ENCODE results near the gene S1PR3. TPM values are rescaled to one million over a fixed set of nuclear protein-coding genes. Genes with fewer than 3 reads are reported as not detected.
A peak's percentile ranks its signal among the peaks of the same experiment; 100 is the strongest.
"Not testable (repeated sequence)": the region's sequence is repeated elsewhere in the genome, so short reads cannot be mapped to it uniquely, and the experiment has no call there.

The S1PR3 gene
- total RNA-seq = 3.0 and 3.3 TPM in 2 replicates

GRCh38 chr9:88991066-88992034 is at the start of gene S1PR3:
TSS of gene S1PR3 (plus strand) at chr9:88991468. CDS start at chr9:89001201, 9,733 bp downstream.
- peaks cover 34% of the 10 kb centered on the region for H3K27me3 Mint-ChIP-seq (ENCODE audit: insufficient read depth)
- intact Hi-C loops (cut with micrococcal nuclease) = no loop called here
- H3K9me3 Mint-ChIP-seq = no peaks in the 10 kb centered on the region
- no peaks in the 10 kb centered on the region for H3K36me3 Mint-ChIP-seq (ENCODE audit: low read depth)
- H3K4me1 Mint-ChIP-seq (ENCODE audit: low read depth) = peaks cover 19% of the 10 kb centered on the region
- no peak within 1 kb of the TSS for H3K27ac Mint-ChIP-seq
- peak within 1 kb of the TSS; percentile 68 for H3K4me3 Mint-ChIP-seq
- DNase-seq (ENCODE audit: low spot score) = no peak

DNA sequence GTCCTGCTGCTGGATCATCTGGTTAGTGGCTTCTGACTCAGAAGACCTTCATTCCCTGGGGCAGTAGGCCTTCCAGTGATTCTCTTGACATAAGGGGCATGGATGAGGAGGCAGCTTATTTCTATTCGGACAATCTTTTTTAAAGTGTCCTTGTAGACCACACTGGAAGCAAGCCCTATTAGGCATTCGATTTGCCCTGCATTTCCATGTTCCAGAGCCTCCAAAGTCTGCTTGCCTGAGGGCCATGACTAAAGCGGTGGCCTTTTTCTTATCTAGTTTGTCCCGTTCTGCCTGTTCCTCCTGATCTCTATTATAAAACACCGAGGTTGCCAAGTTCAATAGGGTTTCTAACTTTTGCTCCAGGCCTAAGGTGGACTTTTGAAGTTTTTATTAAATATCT is 49.7 kb upstream of the S1PR3 start:
- H3K9me3 Mint-ChIP-seq; H3K36me3 Mint-ChIP-seq (ENCODE audit: low read depth); DNase-seq (ENCODE audit: low spot score); H3K27ac Mint-ChIP-seq; H3K4me1 Mint-ChIP-seq (ENCODE audit: low read depth); H3K4me3 Mint-ChIP-seq; intact Hi-C loops (cut with micrococcal nuclease): not testable (repeated sequence)
- peaks cover 12% of the 10 kb centered on the region for H3K27me3 Mint-ChIP-seq (ENCODE audit: insufficient read depth)

DNA sequence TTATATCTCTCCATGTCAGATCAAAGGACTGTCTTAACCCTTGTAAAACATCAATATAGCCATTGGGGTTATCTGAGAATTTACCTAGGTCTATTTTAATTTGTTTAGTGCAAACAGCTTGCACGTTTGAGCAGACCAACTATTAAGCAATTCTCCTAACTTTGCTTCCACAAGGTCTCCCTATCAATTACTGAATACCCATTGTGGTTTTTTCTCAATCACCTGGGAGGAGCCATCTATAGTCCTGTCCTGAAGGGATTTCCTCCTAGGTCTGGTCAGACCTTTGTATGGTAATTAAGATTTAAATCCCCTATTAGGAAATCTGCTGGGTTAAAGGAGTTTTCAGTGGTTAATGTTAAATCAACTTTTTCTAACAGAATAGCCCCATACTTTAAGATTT is 48.9 kb upstream of the S1PR3 start:
- DNase-seq (ENCODE audit: low spot score) = no peak
- H3K36me3 Mint-ChIP-seq (ENCODE audit: low read depth) = no peaks in the 10 kb centered on the region
- no peak overlapping the region for H3K4me3 Mint-ChIP-seq
- no peaks in the 10 kb centered on the region for H3K4me1 Mint-ChIP-seq (ENCODE audit: low read depth)
- no peak overlapping the region for H3K27ac Mint-ChIP-seq
- H3K27me3 Mint-ChIP-seq (ENCODE audit: insufficient read depth) = peaks cover 12% of the 10 kb centered on the region
- H3K9me3 Mint-ChIP-seq = no peaks in the 10 kb centered on the region
- intact Hi-C loops (cut with micrococcal nuclease) = no loop called here

- peaks cover 12% of the 10 kb centered on the region for H3K27me3 Mint-ChIP-seq (ENCODE audit: insufficient read depth)
- no peak for DNase-seq (ENCODE audit: low spot score)
- H3K4me1 Mint-ChIP-seq (ENCODE audit: low read depth) = peaks cover 12% of the 10 kb centered on the region
- intact Hi-C loops (cut with micrococcal nuclease) = no loop called here
- H3K27ac Mint-ChIP-seq = no peak overlapping the region
- H3K36me3 Mint-ChIP-seq (ENCODE audit: low read depth) = no peaks in the 10 kb centered on the region
- H3K4me3 Mint-ChIP-seq = no peak overlapping the region
- H3K9me3 Mint-ChIP-seq = no peaks in the 10 kb centered on the region
Observed at GRCh38 chr9:88945636-88946333, 45.5 kb upstream of the S1PR3 start.

DNA sequence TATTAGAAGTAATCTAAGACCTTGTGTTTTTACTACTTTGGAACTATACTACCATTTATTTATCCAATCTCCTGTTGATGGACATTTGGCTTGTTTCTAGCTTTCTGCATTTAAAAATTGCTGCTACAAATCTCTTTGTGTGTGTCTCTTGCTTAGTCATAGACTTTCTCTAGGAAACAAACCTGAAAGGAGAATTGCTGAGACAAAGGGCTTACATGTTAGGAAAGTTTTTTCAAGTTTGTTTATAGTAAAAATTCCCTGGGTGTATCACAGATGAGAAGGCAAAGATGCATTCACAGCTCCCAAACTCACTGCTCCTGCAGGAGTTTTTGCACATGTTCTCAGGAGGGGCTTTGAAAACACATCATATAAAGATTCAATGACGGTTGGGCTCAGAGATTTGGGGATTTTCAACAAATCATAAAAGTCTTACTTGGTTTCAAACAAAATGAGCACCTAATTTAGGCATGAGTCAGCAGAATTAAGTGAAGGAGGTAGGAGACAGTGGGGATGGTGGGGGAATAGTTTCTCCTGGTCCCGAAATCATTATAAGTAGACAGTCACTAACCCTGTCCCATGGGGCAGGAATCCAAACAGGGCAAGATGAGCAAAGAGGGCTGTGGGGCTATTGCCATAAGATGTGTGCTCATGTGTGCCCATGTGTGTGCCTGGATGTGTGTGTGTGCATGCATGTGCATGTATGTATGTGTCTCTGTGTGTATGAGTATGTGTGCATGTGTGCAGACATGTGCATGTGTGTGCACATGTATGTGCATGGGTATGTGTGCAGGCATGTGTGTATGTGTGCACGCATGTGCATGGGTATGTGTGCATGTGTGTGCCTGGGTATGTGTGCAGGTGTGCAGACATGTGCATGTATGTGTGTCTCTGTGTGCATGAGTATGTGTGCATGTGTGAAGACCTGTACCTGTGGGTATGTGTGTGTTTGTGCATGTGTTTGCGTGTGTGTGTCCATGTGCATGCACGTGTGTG is 43.4 kb upstream of the S1PR3 start:
- Mint-ChIP-seq H3K4me1 (ENCODE audit: low read depth) (peaks cover 14% of the 10 kb centered on the region), H3K4me3 (no peak overlapping the region), H3K9me3 (no peaks in the 10 kb centered on the region), H3K36me3 (ENCODE audit: low read depth) (no peaks in the 10 kb centered on the region), H3K27ac (no peak overlapping the region), H3K27me3 (ENCODE audit: insufficient read depth) (peaks cover 12% of the 10 kb centered on the region)
- intact Hi-C loops (cut with micrococcal nuclease) = no loop called here
- DNase-seq (ENCODE audit: low spot score) = no peak

- H3K4me3 Mint-ChIP-seq = no peak overlapping the region
- no peak for DNase-seq (ENCODE audit: low spot score)
- H3K9me3 Mint-ChIP-seq = no peaks in the 10 kb centered on the region
- H3K27me3 Mint-ChIP-seq (ENCODE audit: insufficient read depth) = peaks cover 12% of the 10 kb centered on the region
- no peak overlapping the region for H3K27ac Mint-ChIP-seq
- H3K4me1 Mint-ChIP-seq (ENCODE audit: low read depth) = peaks cover 14% of the 10 kb centered on the region
- H3K36me3 Mint-ChIP-seq (ENCODE audit: low read depth) = no peaks in the 10 kb centered on the region
- intact Hi-C loops (cut with micrococcal nuclease) = no loop called here
Observed at GRCh38 chr9:88949425-88949824, 41.8 kb upstream of the S1PR3 start.

DNA sequence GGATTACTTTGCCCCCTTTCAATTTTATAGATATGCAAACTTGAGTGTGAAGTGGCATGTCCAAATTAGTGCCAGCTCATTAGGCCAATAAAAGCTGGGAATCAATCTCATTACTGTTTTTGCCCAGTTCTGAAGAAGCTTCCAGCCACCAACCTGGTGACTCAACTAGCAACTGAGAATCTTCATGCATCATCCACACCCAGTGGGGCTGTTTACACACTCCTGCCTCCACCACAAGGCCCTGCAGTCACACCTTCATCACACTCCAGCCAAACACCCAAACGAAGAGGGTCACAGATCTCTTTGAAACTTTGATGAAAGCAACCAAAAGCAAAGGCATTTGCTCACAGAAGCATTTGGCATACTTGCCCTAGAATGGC is 41.3 kb upstream of the S1PR3 start:
- Mint-ChIP-seq H3K4me3 (no peak overlapping the region), H3K36me3 (ENCODE audit: low read depth) (no peaks in the 10 kb centered on the region), H3K4me1 (ENCODE audit: low read depth) (peaks cover 14% of the 10 kb centered on the region), H3K9me3 (no peaks in the 10 kb centered on the region), H3K27ac (no peak overlapping the region), H3K27me3 (ENCODE audit: insufficient read depth) (peaks cover 9% of the 10 kb centered on the region)
- DNase-seq (ENCODE audit: low spot score) = no peak
- intact Hi-C loops (cut with micrococcal nuclease) = loop anchor here (2.0 kb wide), 1 partner anchor 39 kb away; no protein-coding TSS in a partner anchor

DNA sequence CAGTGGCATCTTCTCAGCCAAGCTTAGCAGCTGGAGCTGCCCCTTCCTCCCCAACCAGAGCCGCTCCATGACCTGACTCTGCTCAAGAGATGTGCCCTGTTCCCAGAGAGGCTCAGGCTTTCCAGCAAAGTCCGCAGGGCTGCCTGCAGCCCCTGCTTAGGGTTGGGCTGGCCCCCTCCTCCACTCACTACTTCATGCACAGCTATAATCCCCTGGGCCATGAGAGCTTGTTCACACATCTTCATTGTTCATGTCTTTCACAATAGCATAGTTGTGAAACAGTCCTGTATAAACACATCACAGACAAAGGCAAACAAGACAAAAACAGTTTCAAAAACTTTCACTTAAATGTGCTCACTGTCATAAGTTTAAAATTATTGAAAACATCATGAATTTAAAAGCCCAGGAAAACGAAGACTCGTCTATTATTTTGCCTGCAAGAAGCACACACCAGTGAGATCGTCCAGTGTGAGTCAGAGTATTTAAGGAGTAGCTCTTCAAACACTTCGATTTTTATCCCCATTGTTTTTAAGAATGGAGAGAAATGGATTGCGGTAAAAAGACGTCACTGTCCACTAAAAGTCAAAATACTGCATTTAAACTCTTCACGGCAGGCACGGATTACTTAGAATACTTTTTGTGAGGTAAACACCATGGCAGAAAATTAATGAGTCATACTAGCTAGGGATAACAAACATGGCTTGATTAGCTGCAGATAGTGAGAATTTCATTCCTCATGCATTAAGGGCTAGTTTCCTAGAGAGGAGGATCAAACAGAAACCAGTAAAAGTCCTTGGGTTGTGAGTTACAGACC is 40.7 kb upstream of the S1PR3 start:
- H3K4me3 Mint-ChIP-seq = no peak overlapping the region
- DNase-seq (ENCODE audit: low spot score) = no peak
- no peaks in the 10 kb centered on the region for H3K36me3 Mint-ChIP-seq (ENCODE audit: low read depth)
- H3K9me3 Mint-ChIP-seq = no peaks in the 10 kb centered on the region
- intact Hi-C loops (cut with micrococcal nuclease) = loop anchor here (2.0 kb wide), 1 partner anchor 38 kb away; no protein-coding TSS in a partner anchor
- peaks cover 14% of the 10 kb centered on the region for H3K4me1 Mint-ChIP-seq (ENCODE audit: low read depth)
- peaks cover 4% of the 10 kb centered on the region for H3K27me3 Mint-ChIP-seq (ENCODE audit: insufficient read depth)
- no peak overlapping the region for H3K27ac Mint-ChIP-seq

DNA sequence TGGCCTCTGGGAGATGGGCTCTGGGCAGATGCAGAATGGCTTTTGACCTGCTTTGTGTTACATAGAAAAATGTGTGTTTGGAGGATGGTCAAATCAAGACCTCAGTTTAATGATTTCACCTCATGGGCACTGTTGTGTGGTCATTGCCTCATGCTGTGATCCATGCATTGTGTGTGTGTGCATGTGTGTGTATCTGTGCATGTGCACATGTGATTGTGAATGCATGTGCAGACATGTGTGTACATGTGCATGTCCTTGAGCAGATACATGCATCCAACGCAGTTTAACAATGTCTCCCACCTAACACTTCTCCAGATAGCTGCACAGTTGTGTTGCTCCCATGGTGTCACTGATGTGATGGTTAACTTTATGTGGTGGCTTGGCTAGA is 40.1 kb upstream of the S1PR3 start:
- Mint-ChIP-seq H3K36me3 (ENCODE audit: low read depth) (no peaks in the 10 kb centered on the region), H3K9me3 (no peaks in the 10 kb centered on the region), H3K27me3 (ENCODE audit: insufficient read depth) (peaks cover 2% of the 10 kb centered on the region), H3K4me3 (no peak overlapping the region), H3K4me1 (ENCODE audit: low read depth) (peaks cover 14% of the 10 kb centered on the region), H3K27ac (no peak overlapping the region)
- DNase-seq (ENCODE audit: low spot score) = no peak
- intact Hi-C loops (cut with micrococcal nuclease) = loop anchor here (2.0 kb wide), 1 partner anchor 38 kb away; no protein-coding TSS in a partner anchor

- Mint-ChIP-seq H3K36me3 (ENCODE audit: low read depth) (no peaks in the 10 kb centered on the region), H3K27ac (no peak overlapping the region), H3K4me3 (no peak overlapping the region), H3K9me3 (no peaks in the 10 kb centered on the region), H3K27me3 (ENCODE audit: insufficient read depth) (peaks cover 2% of the 10 kb centered on the region), H3K4me1 (ENCODE audit: low read depth) (peaks cover 14% of the 10 kb centered on the region)
- DNase-seq (ENCODE audit: low spot score) = no peak
- intact Hi-C loops (cut with micrococcal nuclease) = no loop called here
Observed at GRCh38 chr9:88952086-88952615, 39.1 kb upstream of the S1PR3 start.

GRCh38 chr9:88952976-88953375 is 38.3 kb upstream of the S1PR3 start:
- Mint-ChIP-seq H3K36me3 (ENCODE audit: low read depth) (no peaks in the 10 kb centered on the region), H3K9me3 (no peaks in the 10 kb centered on the region), H3K27ac (no peak overlapping the region), H3K27me3 (ENCODE audit: insufficient read depth) (peaks cover 2% of the 10 kb centered on the region), H3K4me1 (ENCODE audit: low read depth) (peaks cover 14% of the 10 kb centered on the region), H3K4me3 (no peak overlapping the region)
- intact Hi-C loops (cut with micrococcal nuclease) = no loop called here
- DNase-seq (ENCODE audit: low spot score) = no peak

All from activated T-helper 1 cell treated with anti-CD3 and anti-CD28 coated beads, Interleukin-12 subunit alpha, Interleukin-12 subunit beta, Interleukin-2, Interleukin-4 antibody, amounts not matched to agents 30 ng/mL and 10 ng/mL and 1 ng/mL, durations not matched to agents 14 hours and 24 hours and 36 hours (primary cell).